GM21528 (cell line): ENCODE measurements around the gene ATE1.

ENCODE experiments used
- ATAC-seq: cut with Tn5 transposase; IDR thresholded peaks from one replicate; pipeline ENCODE4 v1.9.1; 2021; ENCODE audit warnings: mild to moderate bottlenecking, moderate library complexity; ENCODE audit not compliant: unreplicated experiment, low FRiP score

Gene ATE1

DNA sequence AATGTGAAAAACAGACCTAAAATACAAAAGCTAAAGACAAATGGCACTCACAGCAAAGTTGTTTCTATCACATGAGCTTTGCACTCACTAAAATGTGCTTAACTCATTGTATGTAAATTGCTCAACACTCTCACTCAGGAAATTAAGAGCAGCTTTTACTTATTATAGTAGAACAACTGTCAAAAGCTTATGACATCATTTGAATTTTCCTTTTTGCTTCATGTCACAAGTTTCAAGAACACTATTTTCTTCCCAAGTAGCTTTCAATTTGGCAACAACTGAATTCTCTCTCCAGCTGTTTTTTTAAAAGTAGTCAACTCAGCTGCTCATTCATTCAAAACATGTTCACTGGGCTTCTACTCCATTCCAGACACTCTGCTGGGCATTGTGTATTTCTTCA, 46.9 kb downstream of the ATE1 start:
- no peak for ATAC-seq

DNA sequence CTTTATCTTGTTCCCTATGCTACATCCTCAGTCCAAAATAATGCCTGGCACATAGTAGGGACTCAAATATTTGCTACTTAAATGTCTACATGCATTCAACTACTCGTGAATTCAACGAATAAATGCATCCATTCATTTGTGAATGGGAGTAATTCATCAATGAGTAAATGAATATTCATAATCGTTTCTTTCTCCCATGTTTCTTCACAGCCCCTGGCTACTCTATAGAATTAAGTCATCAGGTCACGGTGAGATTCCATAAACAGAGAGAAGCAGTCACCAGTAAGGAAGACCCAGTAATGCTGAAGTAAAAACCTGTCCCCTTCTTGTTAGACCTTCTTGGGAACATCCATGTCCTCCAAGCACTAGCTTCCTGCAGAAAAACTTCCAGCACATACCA, 48.4 kb downstream of the ATE1 start:
- ATAC-seq = no peak

DNA sequence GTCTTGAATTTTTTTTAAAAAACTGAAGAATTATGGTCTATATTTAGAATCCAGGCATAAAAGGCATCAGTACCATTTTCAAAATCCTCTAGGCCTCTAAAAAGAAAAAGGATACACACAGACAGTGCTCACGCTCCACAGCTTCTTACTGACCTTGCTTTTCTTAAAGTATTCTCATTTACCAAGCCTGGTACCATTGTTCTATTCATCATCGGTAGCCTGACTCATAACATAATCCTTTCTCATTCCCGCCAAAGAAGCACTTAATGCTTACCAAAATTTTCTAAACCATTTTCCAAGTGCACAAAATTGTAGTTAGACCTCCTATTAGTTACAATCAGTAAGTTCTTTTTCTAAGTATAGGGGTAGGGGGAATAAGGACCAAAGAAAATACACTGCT, 54.6 kb downstream of the ATE1 start:
- ATAC-seq = no peak

DNA sequence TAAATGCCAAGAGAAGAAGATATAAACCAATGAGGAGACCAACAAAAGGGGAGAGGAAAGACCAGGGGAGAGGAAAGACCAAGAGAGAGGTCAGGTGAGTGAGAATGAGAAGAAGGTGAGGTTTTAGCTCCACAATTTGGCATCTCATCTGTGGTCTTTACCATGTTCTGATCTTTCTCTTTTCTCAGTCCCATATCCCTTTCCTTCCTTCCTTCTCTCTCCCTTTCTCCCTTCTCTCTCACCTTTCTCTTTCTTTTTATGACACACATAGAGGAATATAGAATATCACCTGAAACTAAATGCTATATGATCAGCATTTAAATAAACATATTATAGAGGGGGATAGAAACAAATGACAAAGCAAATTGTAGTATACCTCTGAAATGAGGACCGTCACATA, 57.4 kb downstream of the ATE1 start:
- ATAC-seq = no peak

DNA sequence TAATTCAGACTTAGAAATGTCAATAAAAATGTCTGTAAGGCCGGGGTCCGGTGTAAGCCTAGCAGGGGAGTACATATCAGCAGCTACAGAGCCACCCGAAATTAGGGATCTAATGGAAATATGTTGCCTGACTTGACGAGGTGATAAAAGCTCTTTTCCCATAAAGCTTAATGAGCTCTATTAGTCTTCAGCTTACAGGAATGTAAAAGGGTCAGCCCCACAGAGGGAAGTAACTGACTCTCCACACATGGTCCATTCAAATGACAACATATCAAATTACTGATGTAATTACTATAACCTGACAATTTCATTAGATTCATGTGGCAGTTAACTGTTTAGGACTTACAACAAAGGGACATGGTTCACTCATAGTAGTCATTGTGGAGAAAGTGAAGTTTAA, 62.3 kb downstream of the ATE1 start:
- no peak for ATAC-seq

DNA sequence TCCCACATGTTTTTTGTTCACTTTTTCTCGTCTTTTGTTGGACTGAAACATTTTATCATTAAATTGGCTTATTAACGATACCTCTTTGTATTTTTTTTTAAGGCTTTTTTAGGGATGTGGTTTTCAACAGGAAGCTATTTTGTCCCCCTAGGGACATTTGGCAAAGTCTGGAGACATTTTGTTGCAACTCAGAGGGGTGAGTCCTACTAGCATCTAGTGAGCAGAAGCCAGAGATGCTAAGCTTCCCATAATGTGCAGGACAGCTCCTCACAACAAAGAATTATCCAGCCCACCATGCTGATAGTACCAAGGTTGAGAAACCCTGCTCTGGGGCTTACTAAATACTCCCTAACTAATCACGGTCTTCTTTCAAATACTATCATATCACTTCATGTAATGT, 63.2 kb downstream of the ATE1 start:
- no peak for ATAC-seq

DNA sequence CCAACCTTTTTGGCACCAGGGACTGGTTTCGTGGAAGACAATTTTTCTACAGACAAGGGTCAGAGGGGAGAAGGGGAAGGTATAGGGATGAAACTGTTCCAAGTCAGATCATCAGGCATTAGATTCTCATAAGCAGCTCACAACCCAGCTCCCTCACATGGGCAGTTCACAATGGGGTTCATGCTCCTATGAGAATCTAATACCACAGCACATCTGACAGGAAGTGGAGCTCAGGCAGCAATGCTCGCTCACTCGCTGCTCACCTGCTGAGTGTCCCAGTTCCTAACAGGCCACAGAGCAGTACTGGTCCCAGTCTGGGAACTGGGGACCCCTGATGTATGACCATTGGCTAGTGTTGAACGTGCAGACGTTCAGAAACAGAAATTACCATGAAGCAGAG, 63.7 kb downstream of the ATE1 start:
- no peak for ATAC-seq

DNA sequence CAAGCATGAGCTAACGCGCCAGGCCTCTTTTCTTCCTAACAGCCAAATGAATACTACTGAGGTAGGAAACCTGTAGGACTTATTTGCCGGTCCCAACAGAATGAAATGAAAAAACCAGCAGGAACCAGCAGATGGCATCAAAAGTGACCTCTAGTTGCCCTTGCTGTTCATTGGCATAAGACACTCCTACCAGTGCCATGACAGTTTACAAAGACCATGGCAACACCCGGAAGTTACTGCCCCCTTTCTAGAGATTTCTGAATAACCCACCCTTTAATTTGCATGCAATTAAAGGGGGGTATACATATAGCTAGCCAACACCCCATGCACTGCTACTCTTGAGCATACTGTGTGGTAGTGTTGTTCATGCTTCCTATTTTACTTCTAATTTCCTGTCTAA, 65.2 kb downstream of the ATE1 start:
- ATAC-seq = no peak

DNA sequence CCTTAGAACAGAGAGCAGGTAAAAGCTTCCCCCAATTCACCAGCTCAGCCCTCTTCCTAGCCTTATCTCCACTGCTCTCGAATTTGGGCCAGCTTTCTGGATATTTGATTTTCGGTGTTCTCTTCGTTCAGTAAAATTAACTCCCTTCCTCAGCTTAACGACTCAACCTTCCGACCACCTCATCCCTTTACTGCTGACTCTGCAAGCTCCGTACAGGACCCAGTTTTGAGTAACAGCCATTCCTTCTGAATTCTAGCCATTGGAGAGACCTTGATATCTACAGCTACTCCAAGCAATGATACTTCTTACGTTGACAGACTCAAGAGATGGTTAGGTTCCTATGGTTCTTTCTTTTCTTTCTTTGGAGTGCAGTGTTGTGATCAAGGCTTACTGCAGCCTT, 65.8 kb downstream of the ATE1 start:
- ATAC-seq = no peak

DNA sequence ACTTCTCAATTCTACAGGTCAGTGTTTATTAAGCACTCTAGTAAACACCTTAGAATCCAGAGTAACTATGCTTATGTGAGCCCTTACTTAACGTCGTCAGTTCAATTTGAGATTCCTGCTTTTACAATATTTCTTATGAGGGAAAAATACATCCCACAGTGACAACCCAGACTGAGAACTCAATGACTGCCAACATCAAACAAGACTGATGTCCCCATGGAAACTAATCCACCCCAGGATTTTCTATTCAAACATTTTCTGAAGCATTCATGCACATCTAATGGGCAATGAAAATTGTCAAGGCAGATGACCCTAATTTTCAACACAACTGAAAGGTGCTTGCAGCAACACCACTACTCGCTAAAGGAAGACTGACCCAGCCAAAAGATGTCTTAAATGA, 67.0 kb downstream of the ATE1 start:
- ATAC-seq = no peak

DNA sequence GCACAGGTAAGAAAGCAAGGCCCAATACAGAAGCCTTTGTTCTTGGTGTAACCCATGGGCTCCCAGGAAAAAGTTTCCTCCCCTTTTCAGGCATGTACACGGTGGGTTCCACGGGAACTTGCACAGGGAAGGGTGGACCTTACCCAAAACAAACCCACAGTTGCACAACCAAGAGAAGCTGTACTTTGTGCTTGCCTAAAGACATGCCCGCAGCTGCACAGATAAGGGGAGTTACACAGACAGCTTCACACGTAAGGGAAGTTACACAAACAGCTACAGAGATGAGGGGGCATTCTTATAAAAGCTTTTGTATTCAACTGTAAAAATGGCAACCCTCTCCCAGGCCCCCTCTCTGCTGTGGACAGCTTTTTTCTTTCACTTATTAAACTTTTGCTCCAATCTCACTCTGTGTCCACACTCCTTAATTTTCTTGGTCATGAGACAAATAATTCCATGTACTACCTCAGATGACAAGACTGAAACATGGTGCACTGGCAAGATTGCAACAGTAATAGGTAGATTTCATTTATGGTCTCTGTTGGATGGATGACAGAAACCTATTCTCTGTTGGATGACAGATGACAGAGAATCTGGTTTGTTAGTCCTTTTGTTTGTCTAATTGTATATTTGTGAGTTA, 72.9 kb downstream of the ATE1 start:
- ATAC-seq = no peak

DNA sequence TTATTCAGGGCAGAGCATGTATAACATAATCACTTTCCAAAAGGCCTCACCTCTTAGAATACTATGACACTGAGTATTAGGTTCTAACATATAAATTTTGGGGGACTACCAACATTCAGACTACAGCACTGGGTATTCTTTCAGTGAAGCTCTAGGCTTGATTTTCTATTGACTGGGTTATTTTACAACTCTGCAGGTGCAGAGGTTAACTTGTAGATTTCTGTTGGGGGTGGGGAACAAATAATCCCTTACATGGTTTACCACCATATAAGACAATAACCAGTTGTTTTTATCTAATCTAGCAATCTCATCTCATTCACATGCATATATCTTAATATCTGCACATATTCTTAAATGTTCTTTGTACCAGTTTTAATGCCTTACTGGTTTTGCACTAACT, 73.9 kb downstream of the ATE1 start:
- no peak for ATAC-seq

DNA sequence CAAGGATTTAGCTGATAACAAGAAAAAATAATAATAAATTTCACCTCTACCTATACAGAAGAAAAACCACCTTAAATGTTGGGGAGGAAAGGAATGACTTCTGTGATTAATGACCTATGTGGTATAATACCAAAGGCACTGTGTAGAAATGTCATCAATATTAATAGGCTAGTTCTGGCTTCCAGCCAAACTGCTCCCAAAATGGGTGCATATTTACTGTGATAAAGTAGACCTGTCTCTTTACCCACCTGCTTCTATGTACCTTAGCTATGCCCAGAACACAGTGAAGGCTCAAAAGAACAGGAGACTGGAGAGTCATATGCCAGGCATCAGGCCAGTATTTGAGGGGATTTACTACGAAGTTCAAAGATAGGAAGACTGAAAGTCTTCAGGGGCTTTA, 76.0 kb downstream of the ATE1 start:
- no peak for ATAC-seq

DNA sequence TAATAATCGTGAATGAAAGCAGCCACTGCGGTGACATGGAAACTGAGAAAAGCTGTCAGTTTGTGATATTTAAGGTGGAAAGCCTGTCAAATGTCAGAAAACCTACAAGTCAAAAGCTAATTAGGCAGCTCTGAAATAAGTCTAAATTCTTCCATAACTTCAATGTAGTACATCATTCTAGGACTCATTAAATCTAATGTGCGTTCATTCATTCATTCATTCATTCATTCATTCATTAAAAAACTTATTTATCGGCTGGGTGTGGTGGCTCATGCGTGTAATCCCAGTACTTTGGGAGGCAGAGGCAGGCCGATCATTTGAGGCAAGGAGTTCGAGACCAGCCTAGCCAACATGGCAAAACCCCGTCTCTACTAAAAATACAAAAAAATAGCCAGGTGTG, 79.7 kb downstream of the ATE1 start:
- no peak for ATAC-seq

DNA sequence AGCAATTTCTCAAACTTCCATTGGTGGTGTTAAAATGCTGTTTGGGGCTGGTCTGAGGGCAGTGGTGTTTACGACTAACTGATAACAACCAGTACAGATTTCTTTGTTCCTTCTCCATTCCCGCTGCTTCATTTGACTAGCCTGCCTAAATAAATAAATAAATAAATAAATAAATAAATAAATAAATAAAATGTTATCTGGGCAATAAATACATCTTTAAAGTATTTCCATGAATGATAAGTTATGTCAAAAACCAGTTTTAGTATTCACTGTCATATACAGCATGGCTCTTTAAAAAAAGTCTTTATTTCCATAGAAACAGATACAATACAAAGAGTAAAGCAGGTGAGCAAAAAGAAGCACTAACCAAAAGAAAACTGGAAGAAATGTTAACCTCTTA, 81.3 kb downstream of the ATE1 start:
- ATAC-seq = no peak

DNA sequence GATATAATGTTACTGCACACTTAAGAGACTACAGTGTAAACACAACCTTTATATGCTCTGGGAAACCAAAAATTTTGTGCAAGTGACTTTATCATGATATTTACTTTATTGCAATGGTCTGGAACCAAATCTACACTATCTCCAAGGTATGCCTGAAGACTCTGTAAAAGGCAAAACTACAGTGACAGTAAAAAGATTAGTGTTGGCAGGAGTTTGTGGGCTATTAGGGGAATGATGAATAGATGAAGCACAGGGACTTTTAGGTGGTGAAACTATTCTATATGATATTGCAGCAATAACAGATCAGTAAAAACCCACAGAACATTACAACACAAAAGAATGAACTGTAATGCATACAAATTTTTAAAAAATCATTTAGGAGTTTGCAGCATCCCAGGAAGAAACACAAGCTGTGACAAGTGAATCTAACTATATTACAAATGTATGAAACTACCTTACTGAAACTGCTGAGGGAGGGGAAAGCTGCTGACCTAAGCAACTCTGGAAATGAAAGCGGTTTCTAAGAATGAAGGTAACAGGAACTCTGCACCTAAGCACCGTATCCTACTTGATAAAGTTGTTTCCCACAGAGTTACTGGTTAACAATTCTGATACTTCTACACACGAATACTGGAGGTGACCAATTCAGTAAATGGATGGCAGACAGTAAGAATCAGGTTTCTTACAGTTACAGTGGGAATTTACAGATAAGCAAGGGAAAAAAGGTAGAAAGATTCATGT, 82.6 kb downstream of the ATE1 start:
- peak; percentile 83 for ATAC-seq

DNA sequence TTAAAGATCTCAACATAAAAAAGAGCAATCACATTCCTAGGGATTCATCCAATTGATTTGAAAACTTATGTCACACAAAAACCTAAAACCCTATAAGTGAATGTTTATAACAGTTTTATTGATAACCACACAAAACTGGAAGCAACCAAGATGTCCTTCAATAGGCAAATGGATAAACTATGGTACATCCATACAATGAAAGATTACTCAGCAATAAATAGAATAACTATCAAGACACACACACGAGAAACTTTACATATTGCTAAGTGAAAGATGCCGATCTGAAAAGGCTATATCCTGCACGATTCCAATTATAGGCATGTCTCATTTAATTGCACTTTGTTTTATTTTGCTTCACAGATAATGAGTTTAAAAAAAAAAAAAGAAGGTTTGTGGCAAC, 83.3 kb downstream of the ATE1 start:
- no peak for ATAC-seq

DNA sequence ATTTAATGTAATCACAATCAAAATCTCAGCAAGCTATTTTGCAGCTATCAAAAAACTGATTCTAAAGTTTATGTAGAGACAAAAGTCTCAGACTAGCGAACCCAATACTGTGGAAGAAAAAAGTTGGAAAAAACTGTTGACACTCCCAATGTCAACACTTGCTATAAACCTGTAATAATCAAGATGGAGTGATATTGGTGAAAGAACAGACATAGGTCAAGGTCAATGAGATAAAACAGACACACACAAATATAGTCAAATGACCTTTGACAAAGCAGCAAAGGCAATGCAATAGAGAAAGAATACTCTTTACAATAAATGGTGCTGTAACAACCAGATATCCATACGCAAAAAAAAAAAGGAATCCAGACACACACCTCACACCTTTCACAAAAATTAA, 84.5 kb downstream of the ATE1 start:
- ATAC-seq = no peak

DNA sequence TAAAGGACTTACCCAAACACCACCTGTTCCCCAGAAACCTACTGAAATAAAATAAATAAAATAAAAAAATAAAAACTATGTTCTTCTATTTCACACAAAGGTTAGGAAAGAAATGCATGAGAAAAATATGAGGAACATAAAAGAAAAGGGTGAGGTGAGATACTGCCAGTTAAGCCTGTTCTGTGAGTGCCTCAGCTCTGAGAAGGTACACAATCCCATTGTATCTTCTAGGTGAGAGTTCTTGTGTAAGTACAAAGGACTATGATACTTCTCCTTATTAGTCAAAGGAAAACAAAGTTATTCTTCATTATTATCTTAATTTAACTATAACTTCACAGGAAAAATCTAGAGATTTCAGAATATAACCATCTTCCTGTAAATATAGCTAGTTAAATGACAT, 86.0 kb downstream of the ATE1 start:
- no peak for ATAC-seq

DNA sequence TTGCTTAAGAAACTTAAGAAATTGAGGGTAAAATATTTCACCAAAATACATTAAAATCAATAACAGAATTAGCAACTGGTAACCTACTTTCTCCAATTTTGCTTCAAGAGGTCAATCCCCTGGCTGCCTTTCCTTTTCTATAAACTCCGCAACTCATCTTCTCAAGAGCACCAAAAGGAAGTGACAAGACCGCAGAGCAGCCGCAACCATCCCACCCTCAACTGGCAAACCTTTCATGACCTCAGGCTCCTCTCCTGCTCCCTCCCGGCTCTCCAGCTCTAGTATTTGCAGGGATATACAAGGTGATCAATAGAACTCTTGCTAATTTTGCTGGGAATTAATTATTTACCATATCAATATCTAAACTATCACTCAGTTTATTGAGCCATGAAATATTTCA, 88.9 kb downstream of the ATE1 start:
- no peak for ATAC-seq

DNA sequence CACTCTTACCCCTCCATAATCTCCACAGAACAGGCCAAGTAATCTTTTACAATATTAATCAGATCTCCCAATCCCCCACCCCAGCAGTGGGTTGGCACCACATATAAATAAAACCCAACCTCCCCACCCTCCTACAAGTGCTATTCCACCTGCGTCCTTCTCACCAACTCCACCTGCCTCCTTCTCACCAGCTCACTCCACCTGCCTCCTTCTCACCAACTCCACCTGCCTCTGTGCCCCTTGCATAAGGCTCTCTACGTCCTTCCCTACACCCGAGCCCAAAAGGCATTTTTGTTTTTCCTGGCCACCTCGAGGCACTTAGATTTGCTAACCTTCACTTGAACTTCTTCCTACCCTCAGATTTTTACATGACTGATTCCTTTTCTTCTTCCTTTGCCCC, 89.7 kb downstream of the ATE1 start:
- no peak for ATAC-seq

DNA sequence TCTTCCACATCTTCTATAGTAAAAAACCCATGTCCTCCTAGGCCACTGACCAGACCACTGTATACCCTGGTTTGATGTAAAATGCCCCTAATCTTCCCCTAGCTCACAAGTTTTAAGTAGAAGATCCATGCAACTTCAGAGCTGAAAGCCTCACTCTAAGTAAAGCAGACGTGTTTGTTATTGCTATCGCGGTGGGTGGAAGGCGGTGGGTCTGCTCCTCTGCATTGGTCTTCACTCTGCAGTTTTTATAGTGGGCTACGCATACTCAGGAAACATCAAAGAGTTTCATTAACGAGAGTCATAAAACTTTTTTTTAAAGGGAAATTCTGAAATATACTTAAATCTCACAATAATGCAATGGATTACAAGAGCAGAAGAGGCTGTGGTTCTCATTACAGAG, 91.7 kb downstream of the ATE1 start:
- ATAC-seq = no peak

DNA sequence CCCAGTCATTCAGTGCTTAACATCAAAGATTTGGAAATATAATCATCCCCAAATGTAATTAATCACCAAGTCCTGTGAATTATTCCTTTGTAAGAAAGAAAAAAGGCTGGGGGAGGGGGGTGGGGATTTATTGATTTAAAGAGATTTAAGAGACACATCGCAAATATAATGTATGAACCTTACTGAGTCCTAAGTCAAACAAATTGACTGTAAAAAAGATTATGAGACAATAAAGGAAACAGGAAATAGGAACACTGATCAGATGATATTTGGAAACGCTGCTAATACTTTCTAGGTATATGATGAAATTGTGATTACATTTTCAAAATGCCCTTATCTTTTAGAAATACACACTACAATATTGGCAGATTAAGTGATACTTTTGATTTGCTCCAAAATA, 92.5 kb downstream of the ATE1 start:
- no peak for ATAC-seq
